DMS 273 treated with DMSO at 0.1 percent for 48 hours (cell line): ENCODE data around the gene RYR1.

ENCODE experiments used
- DNase-seq: peaks from one replicate; lab custom pipeline; 2025; lab: John Stamatoyannopoulos, UW

RYR1 gene

GRCh38 chr19:38433268-38433733 is at the start of gene RYR1:
Gene RYR1 (plus strand): TSS chr19:38433691. CDS start chr19:38433830, 139 bp downstream.
- no peak for DNase-seq

- no peak for DNase-seq
These were observed 49.7 kb upstream of the RYR1 start for GRCh38 chr19:38383743-38384142.

- DNase-seq = no peak
These were observed 49.1 kb upstream of the RYR1 start for GRCh38 chr19:38384209-38385027.

- no peak for DNase-seq
These were observed 48.3 kb upstream of the RYR1 start for GRCh38 chr19:38385057-38385803.

GRCh38 chr19:38385804-38386257 is 47.7 kb upstream of the RYR1 start:
- no peak for DNase-seq

GRCh38 chr19:38386300-38386970 is 47.1 kb upstream of the RYR1 start:
- no peak for DNase-seq

- DNase-seq = no peak
These were observed 46.4 kb upstream of the RYR1 start for GRCh38 chr19:38386971-38387549.

GRCh38 chr19:38387550-38388348 is 45.7 kb upstream of the RYR1 start, which contains the start of gene GGN:
Gene GGN (minus strand): TSS chr19:38388034. CDS start chr19:38387261, 773 bp downstream.
- DNase-seq = peak; percentile 62

- no peak for DNase-seq
These were observed 45.0 kb upstream of the RYR1 start, which contains the start of gene SPRED3 for GRCh38 chr19:38388349-38389100. Gene SPRED3 (plus strand): TSS chr19:38388697. CDS start chr19:38390303, 1,606 bp downstream.

GRCh38 chr19:38389101-38389925 is 44.2 kb upstream of the RYR1 start:
- DNase-seq = no peak

- DNase-seq = no peak
These were observed 43.2 kb upstream of the RYR1 start for GRCh38 chr19:38389957-38390924.

GRCh38 chr19:38391911-38392464 is 41.5 kb upstream of the RYR1 start:
- no peak for DNase-seq

- DNase-seq = no peak
These were observed 40.7 kb upstream of the RYR1 start for GRCh38 chr19:38392707-38393308.

- DNase-seq = no peak
These were observed 39.0 kb upstream of the RYR1 start for GRCh38 chr19:38394488-38394887.

- no peak for DNase-seq
These were observed 37.9 kb upstream of the RYR1 start for GRCh38 chr19:38395381-38396114.

- DNase-seq = no peak
These were observed 34.4 kb upstream of the RYR1 start for GRCh38 chr19:38399081-38399480.

- no peak for DNase-seq
These were observed 34.0 kb upstream of the RYR1 start for GRCh38 chr19:38399537-38399936.
